Activated naive CD8-positive, alpha-beta T cell treated with anti-CD3 and anti-CD28 coated beads, Interleukin-2, amount 10 ng/mL, durations not matched to agents 7 days and 5 days (primary cell): ENCODE results near the gene HEATR9. TPM values are rescaled to one million over a fixed set of nuclear protein-coding genes. Genes with fewer than 3 reads are reported as not detected.
"Not testable (repeated sequence)": the region's sequence is repeated elsewhere in the genome, so short reads cannot be mapped to it uniquely, and the experiment has no call there.

ENCODE experiments used
- ATAC-seq: fragments of 150-1000 bp; cut with Tn5 transposase; one replicate; pipeline ENCODE4 v1.10.0; 2021; ENCODE audit warnings: low read depth, moderate library complexity
- POLR2A ChIA-PET: fragments of 350-600 bp; sonication (Branson Sonifier 250); formaldehyde crosslinking; loops from one replicate; lab custom pipeline; 2021; ENCODE audit warnings: antibody characterized with exemption; lab: Charles Lee
- DNase-seq: peaks from one replicate; pipeline ENCODE4 v3.0.0; 2021
- H3K27ac Mint-ChIP-seq: one replicate; pipeline ENCODE4 v1.8.0; 2022; ENCODE audit warnings: mild to moderate bottlenecking, mixed read lengths
- H3K27me3 Mint-ChIP-seq: one replicate; pipeline ENCODE4 v1.8.0; 2022; ENCODE audit warnings: mild to moderate bottlenecking, moderate library complexity, mixed read lengths
- H3K36me3 Mint-ChIP-seq: one replicate; pipeline ENCODE4 v1.8.0; 2021; ENCODE audit warnings: mild to moderate bottlenecking, mixed read lengths
- H3K4me1 Mint-ChIP-seq: one replicate; pipeline ENCODE4 v1.8.0; 2021; ENCODE audit warnings: mixed read lengths
- H3K4me3 Mint-ChIP-seq: one replicate; pipeline ENCODE4 v1.8.0; 2022; ENCODE audit warnings: mild to moderate bottlenecking, moderate library complexity, mixed read lengths
- H3K9me3 Mint-ChIP-seq: one replicate; pipeline ENCODE4 v1.8.0; 2021; ENCODE audit warnings: mixed read lengths
- total RNA-seq, 2 experiments: library from RNA; stranded (reverse); gene quantifications; one replicate each; pipeline ENCODE4 v1.2.3, GENCODE V29; 2021

HEATR9 gene
- total RNA-seq, 2 experiments from 2014 or later: 6.3 to 6.7 TPM

DNA sequence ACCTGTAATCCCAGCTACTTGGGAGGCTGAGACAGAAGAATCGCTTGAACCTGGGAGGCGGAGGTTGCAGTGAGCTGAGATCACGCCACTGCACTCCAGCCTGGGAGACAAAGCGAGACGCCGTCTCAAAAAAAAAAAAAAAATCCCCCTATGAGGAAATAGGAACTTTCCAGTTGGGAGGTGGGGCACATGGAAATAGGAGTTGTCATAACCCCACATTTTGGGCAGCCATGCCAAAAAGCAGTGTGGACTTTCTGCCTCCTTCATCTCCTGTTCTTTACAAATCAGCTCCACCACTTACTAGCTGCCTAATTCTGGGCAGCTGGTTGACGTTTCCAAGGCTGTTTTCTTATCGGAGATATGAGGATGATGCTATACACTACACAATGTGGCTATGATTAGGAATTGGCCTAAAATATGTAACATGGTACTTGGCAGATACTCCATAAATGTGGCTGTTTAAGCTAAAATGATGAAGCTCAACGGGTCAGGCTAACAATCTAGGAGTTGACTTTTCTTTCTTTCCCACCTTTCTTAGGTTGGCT, 33.0 kb upstream of the HEATR9 start:
- H3K27ac Mint-ChIP-seq: peak overlapping the region; percentile 89
- no peaks in the 10 kb centered on the region for H3K27me3 Mint-ChIP-seq
- peak overlapping the region; percentile 56 for H3K4me3 Mint-ChIP-seq
- ATAC-seq (no peak), DNase-seq (no peak)
- H3K36me3 Mint-ChIP-seq: peaks cover 18% of the 10 kb centered on the region
- H3K9me3 Mint-ChIP-seq: no peaks in the 10 kb centered on the region
- H3K4me1 Mint-ChIP-seq: peaks cover 50% of the 10 kb centered on the region
- POLR2A ChIA-PET: interaction anchor here (0.8 to 2.6 kb wide), 4 partner anchors 9 to 26 kb away, joined by 3 to 10 read pairs (median 4); no protein-coding TSS in a partner anchor

DNA sequence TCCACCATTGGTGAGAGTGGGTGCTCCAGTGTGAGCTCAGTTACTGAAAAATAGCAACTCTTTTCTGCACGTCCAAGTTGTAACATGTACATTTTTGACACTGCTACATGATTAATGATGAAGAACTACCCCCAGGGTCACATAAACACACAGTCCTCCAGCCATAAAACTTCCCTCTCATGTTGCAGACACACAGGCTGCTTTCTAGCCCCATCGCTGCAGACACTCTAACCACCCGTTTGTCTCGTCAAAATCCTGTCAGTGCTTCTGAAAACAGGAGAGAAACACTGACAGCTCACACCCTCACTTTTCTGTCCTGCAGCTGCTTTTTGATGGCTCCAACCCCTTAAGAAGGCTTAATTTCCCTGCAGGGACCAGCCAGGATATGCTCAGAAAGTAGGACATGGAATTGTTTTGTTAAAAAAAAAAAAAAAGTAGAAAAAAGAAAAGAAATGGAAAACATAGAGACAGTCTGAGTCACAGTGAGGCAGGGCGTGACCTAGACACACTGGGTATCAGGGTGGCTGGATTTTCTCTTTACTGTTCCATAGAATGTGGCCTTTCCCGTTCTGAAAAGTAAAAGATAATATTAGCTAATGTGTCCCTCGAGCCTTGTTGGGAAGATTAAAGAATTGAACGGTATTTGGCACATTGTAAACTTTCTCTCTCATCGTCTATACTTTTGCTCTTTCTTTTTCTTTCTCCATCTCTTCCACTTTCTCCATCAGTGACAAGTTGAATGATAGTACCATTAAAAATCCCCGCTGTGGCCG, 32.2 kb upstream of the HEATR9 start:
- Mint-ChIP-seq H3K36me3 (peaks cover 15% of the 10 kb centered on the region), H3K9me3 (no peaks in the 10 kb centered on the region), H3K27me3 (no peaks in the 10 kb centered on the region), H3K27ac (peak overlapping the region; percentile 89), H3K4me1 (peaks cover 54% of the 10 kb centered on the region), H3K4me3 (peak overlapping the region; percentile 80)
- ATAC-seq (no peak), DNase-seq (no peak)
- POLR2A ChIA-PET: interaction anchor here (0.6 to 2.6 kb wide), 10 partner anchors 9 to 91 kb away, joined by 3 to 10 read pairs (median 4); no protein-coding TSS in a partner anchor

DNA sequence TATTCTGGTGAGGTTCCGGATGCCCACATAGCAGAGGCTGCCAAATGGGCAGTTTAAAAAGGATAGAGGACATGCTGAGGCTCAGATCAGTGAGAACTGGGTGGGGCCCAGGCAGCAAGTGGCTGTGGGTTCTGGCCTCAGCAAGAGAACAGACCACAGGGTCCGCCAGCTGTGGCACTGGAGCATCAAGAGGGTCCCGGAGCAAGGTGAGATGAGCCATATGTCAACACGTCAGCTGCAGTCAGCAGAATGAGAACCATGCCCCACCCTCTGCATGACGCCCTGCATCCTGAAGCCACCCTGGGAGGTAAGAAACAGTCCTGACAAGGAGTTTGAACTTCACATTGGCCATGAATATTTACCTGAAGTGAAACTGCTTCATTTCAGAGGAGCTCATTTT, 31.6 kb upstream of the HEATR9 start:
- Mint-ChIP-seq H3K27ac (peak overlapping the region; percentile 89), H3K27me3 (no peaks in the 10 kb centered on the region), H3K36me3 (peaks cover 11% of the 10 kb centered on the region), H3K4me3 (peak overlapping the region; percentile 80), H3K9me3 (no peaks in the 10 kb centered on the region), H3K4me1 (peaks cover 60% of the 10 kb centered on the region)
- POLR2A ChIA-PET: interaction anchor here (0.6 to 2.6 kb wide), 7 partner anchors 8 to 90 kb away, joined by 3 to 10 read pairs (median 3); no protein-coding TSS in a partner anchor
- ATAC-seq: no peak
- peak; percentile 45 for DNase-seq

DNA sequence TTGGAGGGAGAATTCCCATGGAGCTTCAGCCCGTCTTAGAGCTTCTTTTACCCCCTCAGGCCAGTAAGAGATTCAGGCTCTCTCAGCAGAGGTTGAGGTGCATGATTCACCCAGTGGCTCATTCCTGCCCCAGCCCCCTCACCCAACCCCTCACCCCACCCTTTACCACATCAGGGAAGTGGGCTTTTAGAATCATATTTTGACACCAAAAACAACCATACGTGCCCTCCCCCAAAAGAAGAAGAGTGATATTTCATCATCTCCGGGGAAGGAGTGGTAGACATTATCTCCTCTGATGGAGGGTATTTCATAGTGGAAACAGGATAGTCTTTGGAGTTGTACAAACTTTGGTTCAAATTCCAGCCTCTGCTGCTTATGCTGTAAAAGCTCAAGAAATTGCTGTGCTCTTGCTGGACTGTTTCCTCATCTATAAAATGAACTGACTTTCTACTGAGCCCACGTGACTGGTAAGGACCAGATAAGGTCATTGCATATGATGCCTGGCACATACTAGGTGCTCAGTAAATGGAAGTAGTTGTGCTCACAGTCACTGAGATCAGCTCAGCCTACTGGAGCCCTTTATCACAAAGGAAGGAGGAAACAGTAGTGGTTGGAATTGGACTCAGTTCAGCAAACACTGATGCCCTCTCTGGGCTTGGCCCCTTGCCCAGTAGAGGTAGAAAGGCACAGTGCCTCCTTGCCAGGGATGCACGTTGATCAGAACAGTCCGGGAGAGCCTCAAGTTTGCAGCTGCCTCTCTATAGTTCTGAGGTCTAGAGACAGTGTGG, 29.8 kb upstream of the HEATR9 start:
- POLR2A ChIA-PET: interaction anchor here (0.6 to 4.5 kb wide), 17 partner anchors 9 to 90 kb away, joined by 3 to 29 read pairs (median 4); partner anchors contain the start of genes CCL5, RDM1 and TAF15
- H3K27me3 Mint-ChIP-seq: no peaks in the 10 kb centered on the region

DNA sequence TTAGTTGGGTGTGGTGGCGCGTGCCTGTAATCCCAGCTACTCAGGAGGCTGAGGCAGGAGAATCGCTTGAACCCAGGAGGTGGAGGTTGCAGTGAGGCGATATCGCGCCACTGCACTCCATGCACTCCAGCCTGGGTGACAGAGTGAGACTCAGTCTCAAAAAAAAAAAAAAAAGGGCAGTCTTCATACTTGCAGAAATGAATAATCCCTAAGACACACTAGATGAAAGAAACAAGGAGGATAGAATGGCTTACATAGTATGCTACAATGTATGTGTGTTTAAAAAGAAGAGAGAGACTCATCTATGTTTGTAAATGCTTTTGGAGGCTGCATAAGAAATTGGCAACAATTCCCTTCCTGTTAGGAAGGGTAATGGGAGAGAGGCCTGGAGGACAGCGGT, 29.1 kb upstream of the HEATR9 start:
- POLR2A ChIA-PET: interaction anchor here (0.6 to 4.5 kb wide), 13 partner anchors 8 to 89 kb away, joined by 3 to 29 read pairs (median 5); partner anchors contain the start of genes CCL5, RDM1 and TAF15
- not testable (repeated sequence) for H3K27me3 Mint-ChIP-seq, DNase-seq, H3K9me3 Mint-ChIP-seq, ATAC-seq
- Mint-ChIP-seq H3K27ac (peak overlapping the region; percentile 89), H3K4me1 (peaks cover 64% of the 10 kb centered on the region), H3K4me3 (peak overlapping the region; percentile 80), H3K36me3 (peaks cover 12% of the 10 kb centered on the region)

More for the DNA sequence above, 29.8 kb upstream of the HEATR9 start:
- peaks cover 65% of the 10 kb centered on the region for H3K4me1 Mint-ChIP-seq
- no peak for DNase-seq
- no peaks in the 10 kb centered on the region for H3K9me3 Mint-ChIP-seq
- ATAC-seq: peak; percentile 48
- peak overlapping the region; percentile 80 for H3K4me3 Mint-ChIP-seq
- peaks cover 11% of the 10 kb centered on the region for H3K36me3 Mint-ChIP-seq
- peak overlapping the region; percentile 89 for H3K27ac Mint-ChIP-seq

DNA sequence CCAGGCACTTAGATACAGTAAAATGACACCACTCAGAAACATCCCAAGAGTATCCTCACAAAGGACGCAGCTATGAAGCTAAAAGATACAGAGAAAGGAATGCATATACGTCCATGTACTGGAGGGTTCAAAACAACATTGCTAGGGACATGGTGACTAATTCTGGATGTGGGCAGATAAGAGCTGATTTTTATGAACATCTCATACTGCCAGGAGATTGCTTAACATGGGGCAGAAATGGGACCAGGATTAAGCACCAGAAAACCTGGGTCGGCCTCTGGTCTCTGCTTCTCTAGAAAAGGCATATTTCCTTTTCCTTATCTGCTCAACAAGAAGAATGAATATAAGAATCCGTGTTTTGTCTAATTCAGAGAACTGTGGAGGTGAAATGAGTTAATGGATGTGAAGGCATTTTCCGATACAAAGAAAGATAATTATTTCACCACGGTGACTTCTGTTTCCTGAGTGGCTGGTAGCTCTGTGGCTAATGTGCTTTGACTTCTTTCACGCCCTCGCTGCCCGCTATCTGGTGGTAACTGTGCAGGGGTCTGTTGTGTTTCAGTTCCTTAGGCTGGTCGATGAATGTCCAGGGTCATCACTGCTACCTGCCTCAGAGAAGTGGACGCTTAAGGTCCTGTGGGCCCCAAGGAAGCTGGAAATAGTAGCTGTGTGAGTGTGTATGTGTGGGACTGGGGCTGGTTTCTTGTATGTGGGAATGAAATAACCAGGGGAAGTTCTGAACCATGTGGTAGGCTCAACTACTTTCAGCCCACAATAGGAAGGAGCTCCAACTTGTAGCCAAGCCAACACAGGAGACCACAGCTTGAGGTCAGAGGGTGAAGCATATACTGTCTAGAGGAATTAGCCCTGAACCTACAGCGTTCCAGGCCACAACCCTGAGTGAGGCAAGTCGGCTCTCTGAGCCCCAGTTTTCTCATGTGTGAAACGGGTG, 27.2 kb upstream of the HEATR9 start:
- POLR2A ChIA-PET: interaction anchor here (0.7 to 4.5 kb wide), 11 partner anchors 13 to 88 kb away, joined by 3 to 29 read pairs (median 6); partner anchors contain the start of genes CCL5, RDM1 and TAF15

DNA sequence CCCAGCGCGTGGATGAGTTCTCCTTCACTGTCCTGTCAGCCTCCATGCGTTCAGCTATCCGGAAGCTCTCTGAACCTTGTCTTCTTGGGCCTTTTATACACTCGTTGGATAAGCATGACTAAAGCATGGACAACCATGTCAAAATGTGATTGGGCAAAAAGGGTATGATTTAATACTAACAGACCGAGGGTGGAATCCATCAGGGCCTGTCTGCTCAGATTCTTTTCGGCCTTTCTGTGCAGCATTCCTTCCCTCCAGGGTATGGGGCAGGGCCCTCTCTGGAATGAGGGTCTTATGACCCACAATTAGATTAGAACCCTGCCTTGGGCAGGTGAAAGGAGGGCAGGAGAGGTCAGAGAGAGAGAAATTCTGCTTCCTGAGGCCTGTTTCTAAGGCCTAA, 25.5 kb upstream of the HEATR9 start:
- DNase-seq (no peak), ATAC-seq (no peak)
- peaks cover 73% of the 10 kb centered on the region for H3K4me1 Mint-ChIP-seq
- POLR2A ChIA-PET: interaction anchor here (0.7 to 5.8 kb wide), 6 partner anchors 14 to 306 kb away, joined by 3 to 30 read pairs (median 4); partner anchors contain the start of gene CCL5
- no peak overlapping the region for H3K27ac Mint-ChIP-seq
- H3K9me3 Mint-ChIP-seq: no peaks in the 10 kb centered on the region
- no peaks in the 10 kb centered on the region for H3K27me3 Mint-ChIP-seq
- no peak overlapping the region for H3K4me3 Mint-ChIP-seq
- H3K36me3 Mint-ChIP-seq: peaks cover 4% of the 10 kb centered on the region

More for the DNA sequence above, 27.2 kb upstream of the HEATR9 start:
- ATAC-seq (peak; percentile 69), DNase-seq (peak; percentile 56)
- H3K27me3 Mint-ChIP-seq: no peaks in the 10 kb centered on the region
- H3K36me3 Mint-ChIP-seq: peaks cover 10% of the 10 kb centered on the region
- H3K9me3 Mint-ChIP-seq: no peaks in the 10 kb centered on the region
- peaks cover 73% of the 10 kb centered on the region for H3K4me1 Mint-ChIP-seq
- H3K4me3 Mint-ChIP-seq: peak overlapping the region; percentile 60
- peak overlapping the region; percentile 91 for H3K27ac Mint-ChIP-seq

DNA sequence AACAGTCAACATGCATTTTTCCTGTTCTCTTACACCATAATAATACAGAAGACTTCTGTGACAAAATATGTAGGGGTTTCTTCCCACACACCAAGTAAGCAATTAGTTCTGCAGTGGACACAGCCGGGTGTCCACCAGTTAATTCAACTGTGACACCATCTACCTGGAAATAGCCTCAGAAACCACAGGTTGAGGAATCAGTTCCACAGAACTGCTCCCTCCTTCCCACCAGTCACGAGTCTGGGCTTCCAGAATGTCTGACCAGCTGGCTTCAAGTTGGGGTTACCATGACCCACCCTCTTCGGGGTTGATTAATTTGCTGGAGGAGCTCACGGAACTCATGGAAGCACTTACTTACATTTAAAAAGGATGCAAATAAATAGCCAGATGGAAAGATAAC, 25.1 kb upstream of the HEATR9 start:
- ATAC-seq (no peak), DNase-seq (no peak)
- no peaks in the 10 kb centered on the region for H3K9me3 Mint-ChIP-seq
- no peaks in the 10 kb centered on the region for H3K27me3 Mint-ChIP-seq
- H3K4me1 Mint-ChIP-seq: peaks cover 73% of the 10 kb centered on the region
- peaks cover 4% of the 10 kb centered on the region for H3K36me3 Mint-ChIP-seq
- POLR2A ChIA-PET: interaction anchor here (0.8 to 5.8 kb wide), 4 partner anchors 13 to 29 kb away, joined by 4 to 82 read pairs (median 17); partner anchors contain the start of gene CCL5
- H3K27ac Mint-ChIP-seq: no peak overlapping the region
- no peak overlapping the region for H3K4me3 Mint-ChIP-seq

DNA sequence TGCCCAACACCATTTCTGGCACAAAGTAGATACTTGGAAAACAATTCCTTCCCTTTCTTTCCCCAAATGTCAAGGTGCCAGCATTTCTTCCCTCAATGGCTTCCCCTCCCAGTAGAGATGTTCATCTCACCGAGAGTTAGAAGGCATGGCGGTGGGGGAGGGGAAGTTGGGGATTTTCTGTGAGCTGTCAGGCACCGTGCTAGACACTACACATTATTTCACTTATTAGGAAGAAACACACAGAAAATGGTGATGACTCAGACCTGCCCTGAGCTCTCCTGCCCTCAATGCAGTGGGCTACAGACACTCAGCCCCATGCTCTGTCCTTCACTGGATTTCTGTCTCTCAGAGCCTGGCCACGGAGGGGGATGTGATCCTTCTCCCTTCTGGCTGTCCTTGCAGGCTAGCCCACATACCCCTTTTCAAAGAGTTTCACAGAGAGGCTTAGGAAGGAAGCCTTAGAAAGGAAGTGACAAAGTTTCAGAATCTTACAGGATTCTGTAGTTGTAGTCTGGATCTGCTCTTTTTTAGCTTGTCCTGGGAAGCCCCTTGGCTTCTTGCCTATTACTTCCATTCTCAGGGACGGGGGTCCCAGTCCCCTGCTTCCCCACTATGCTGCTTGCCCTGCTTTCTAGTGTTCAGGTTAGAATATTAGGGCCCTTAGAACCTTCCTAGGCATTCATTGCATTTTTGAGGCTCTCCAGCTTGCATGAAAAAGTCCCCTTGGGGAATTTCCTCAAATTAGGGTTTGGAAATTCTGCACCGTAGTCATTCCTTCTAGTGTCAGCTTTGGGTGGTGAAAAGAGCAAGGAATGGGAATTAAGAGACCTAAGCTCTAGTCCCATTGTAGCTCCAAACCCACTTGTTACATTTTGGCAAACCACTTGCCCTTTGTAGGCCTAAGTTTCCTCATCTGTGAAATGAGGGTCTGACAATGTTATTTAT, 23.7 kb upstream of the HEATR9 start:
- peaks cover 68% of the 10 kb centered on the region for H3K4me1 Mint-ChIP-seq
- peak; percentile 27 for ATAC-seq
- H3K9me3 Mint-ChIP-seq: no peaks in the 10 kb centered on the region
- DNase-seq: no peak
- H3K4me3 Mint-ChIP-seq: peak overlapping the region; percentile 64
- peaks cover 4% of the 10 kb centered on the region for H3K36me3 Mint-ChIP-seq
- no peaks in the 10 kb centered on the region for H3K27me3 Mint-ChIP-seq
- POLR2A ChIA-PET: interaction anchor here (0.8 to 5.8 kb wide), 10 partner anchors 8 to 83 kb away, joined by 3 to 82 read pairs (median 8); partner anchors contain the start of genes CCL5, RDM1 and TAF15
- H3K27ac Mint-ChIP-seq: peak overlapping the region; percentile 88

DNA sequence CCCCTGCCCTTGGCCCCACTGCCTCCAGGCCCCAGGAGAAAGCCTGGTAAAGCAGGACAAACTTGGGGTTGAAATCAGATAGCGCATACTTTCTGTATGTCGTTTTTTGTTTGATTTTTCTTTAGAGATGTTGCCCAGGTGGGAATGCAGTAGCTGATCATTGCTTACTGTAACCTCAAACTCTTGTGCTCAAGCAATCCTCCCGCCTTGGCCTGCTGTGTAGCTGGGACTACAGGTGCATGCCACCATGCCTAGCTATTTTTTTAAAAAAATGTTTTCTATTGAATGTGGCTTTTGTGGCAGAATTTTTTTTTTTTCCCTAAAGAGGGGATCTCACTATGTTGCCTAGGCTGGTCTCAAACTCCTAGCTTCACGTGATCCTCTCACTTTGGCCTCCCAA, 22.6 kb upstream of the HEATR9 start:
- POLR2A ChIA-PET: interaction anchor here (0.8 to 5.8 kb wide), 8 partner anchors 9 to 81 kb away, joined by 3 to 82 read pairs (median 12); partner anchors contain the start of genes CCL5, RDM1 and TAF15
- Mint-ChIP-seq H3K27ac (peak overlapping the region; percentile 88), H3K9me3 (no peaks in the 10 kb centered on the region), H3K4me3 (peak overlapping the region; percentile 59), H3K27me3 (no peaks in the 10 kb centered on the region), H3K36me3 (peaks cover 4% of the 10 kb centered on the region), H3K4me1 (peaks cover 64% of the 10 kb centered on the region)
- ATAC-seq (no peak), DNase-seq (no peak)

DNA sequence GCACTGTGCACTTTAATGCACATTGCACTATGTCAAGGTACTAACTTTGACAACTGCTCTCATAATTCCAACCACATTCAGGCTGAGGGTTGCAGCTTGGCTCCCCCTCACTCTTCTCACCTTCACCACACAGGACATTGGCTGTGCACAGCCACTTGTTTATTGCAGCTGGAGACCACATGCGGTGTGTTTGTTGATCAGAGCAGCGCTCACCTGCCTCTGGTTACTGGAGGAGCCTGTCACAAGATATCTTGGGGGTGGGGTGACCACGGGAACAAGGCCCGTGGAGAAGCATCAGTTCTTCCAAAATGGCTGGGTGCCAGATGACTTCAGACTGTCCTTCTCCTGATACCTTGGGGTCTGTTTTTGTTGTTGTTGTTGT, 22.1 kb upstream of the HEATR9 start:
- H3K9me3 Mint-ChIP-seq: no peaks in the 10 kb centered on the region
- H3K4me3 Mint-ChIP-seq: peak overlapping the region; percentile 59
- peaks cover 59% of the 10 kb centered on the region for H3K4me1 Mint-ChIP-seq
- POLR2A ChIA-PET: interaction anchor here (0.5 to 5.8 kb wide), 10 partner anchors 8 to 355 kb away, joined by 3 to 82 read pairs (median 12); partner anchors contain the start of genes CCL5, RDM1 and TAF15
- peak overlapping the region; percentile 88 for H3K27ac Mint-ChIP-seq
- H3K36me3 Mint-ChIP-seq: peaks cover 4% of the 10 kb centered on the region
- no peaks in the 10 kb centered on the region for H3K27me3 Mint-ChIP-seq
- DNase-seq: peak; percentile 72
- ATAC-seq: peak; percentile 73
